K562 (cell line): ENCODE data around the gene ADRM1. TPM values are rescaled to one million over a fixed set of nuclear protein-coding genes. Genes with fewer than 3 reads are reported as not detected.

ENCODE experiments used
- ATAC-seq: fragments of 200-7000 bp; cut with Tn5 transposase; 3 replicates; pipeline ENCODE4 v1.9.1; 2020; ENCODE audit warnings: moderate library complexity
- BruUV-seq: library from RNA; stranded (reverse); fragments of 400-500 nt; replicated peaks from 2 replicates; lab custom pipeline; 2021; lab: Mats Ljungman, UMichigan
- CTCF ChIA-PET: fragments of 300-600 bp; formaldehyde crosslinking; extraction: SDS; loops from one replicate; lab custom pipeline; 2021; ENCODE audit warnings: low intra/inter-chr PET ratio; lab: Yijun Ruan, JAX
- POLR2A ChIA-PET: fragments of 300-600, 350-650 bp; sonication (Branson Sonifier 250); formaldehyde crosslinking; extraction: SDS; loops from one replicate; lab custom pipeline; 2021; ENCODE audit warnings: antibody characterized with exemption, inconsistent platforms; lab: Yijun Ruan, JAX
- DNase-seq, 4 experiments: peaks; one replicate each; pipeline versions ENCODE4 v3.0.0 to v3.0.0-alpha.2; 2011 to 2018; ENCODE audit warnings: low spot score in 3 of 4, mixed read lengths in 3 of 4; ENCODE audit errors: extremely low read depth in 1 of 4
- FAIRE-seq: peaks from 2 replicates; lab custom pipeline; 2011; peaks lifted over from hg19 to GRCh38; lab: Jason Lieb, UNC
- H2AFZ ChIP-seq: 2 replicates; pipeline ENCODE4 v1.6.0; 2011; ENCODE audit warnings: low read depth, low read length, control low read depth, inconsistent platforms
- H3K27ac ChIP-seq: fragments of 200-600 bp; 3 replicates; pipeline ENCODE4 v1.8.0; 2011; ENCODE audit warnings: low read depth, mild to moderate bottlenecking, control low read depth, inconsistent platforms, low read length, moderate library complexity, mixed read lengths; ENCODE audit errors: extremely low read depth
- H3K27me3 ChIP-seq, 2 experiments: fragments of 300-600 bp in 1 of 2; 2 replicates in 1 of 2; 3 replicates in 1 of 2; pipeline versions ENCODE4 v1.6.0 to v1.8.0; 2011; ENCODE audit warnings: inconsistent platforms in 2 of 2, low read length in 2 of 2, mild to moderate bottlenecking in 1 of 2, mixed read lengths in 1 of 2, moderate library complexity in 1 of 2; ENCODE audit not compliant: control insufficient read depth in 2 of 2, insufficient read depth in 2 of 2
- H3K36me3 ChIP-seq: fragments of 300-600 bp; 3 replicates; pipeline ENCODE4 v1.8.0; 2011; ENCODE audit warnings: mild to moderate bottlenecking, low read length, inconsistent platforms; ENCODE audit not compliant: control insufficient read depth, insufficient read depth
- H3K4me1 ChIP-seq, 2 experiments: fragments of 200-600 bp in 1 of 2; replicated peaks in 1 of 2; 2 replicates in 1 of 2; 3 replicates in 1 of 2; pipeline versions ENCODE4 v1.5.1 to v1.8.0; 2011; ENCODE audit warnings: inconsistent platforms in 2 of 2, low read length in 2 of 2, mild to moderate bottlenecking in 1 of 2, mixed read lengths in 1 of 2, moderate library complexity in 1 of 2; ENCODE audit not compliant: control insufficient read depth in 2 of 2, insufficient read depth in 2 of 2
- H3K4me2 ChIP-seq: 2 replicates; pipeline ENCODE4 v1.6.1; 2011; ENCODE audit warnings: low read length, control low read depth, inconsistent platforms, mixed read lengths; ENCODE audit not compliant: insufficient read depth
- H3K4me3 ChIP-seq: fragments of 200-600 bp; sonication (generic), shearing (Covaris generic); 2 replicates; pipeline ENCODE4 v1.5.1; 2016; ENCODE audit warnings: control low read depth, inconsistent platforms
- H3K79me2 ChIP-seq: fragments of 200-600 bp; 3 replicates; pipeline ENCODE4 v1.8.0; 2011; ENCODE audit warnings: low read length, inconsistent platforms; ENCODE audit not compliant: control insufficient read depth, insufficient read depth
- H3K9ac ChIP-seq, 2 experiments: 2 replicates each; pipeline versions ENCODE4 v1.6.0 to v1.6.1; 2011; ENCODE audit warnings: low read depth in 2 of 2, low read length in 2 of 2, control low read depth in 1 of 2, inconsistent platforms in 1 of 2, mild to moderate bottlenecking in 1 of 2, mixed read lengths in 1 of 2; ENCODE audit not compliant: insufficient read depth in 1 of 2
- H3K9me1 ChIP-seq: one replicate; pipeline ENCODE4 v1.6.0; 2011; ENCODE audit warnings: inconsistent platforms, mild to moderate bottlenecking, low read length, moderate library complexity; ENCODE audit not compliant: control insufficient read depth, insufficient read depth
- H3K9me3 ChIP-seq: replicated peaks from 2 replicates; pipeline ENCODE4 v1.5.1; 2011; ENCODE audit warnings: low read depth, low read length, inconsistent platforms; ENCODE audit not compliant: control insufficient read depth, insufficient read depth
- H4K20me1 ChIP-seq: replicated peaks from 2 replicates; pipeline ENCODE4 v1.6.1; 2011; ENCODE audit warnings: low read length, inconsistent platforms, mixed read lengths; ENCODE audit not compliant: control insufficient read depth, insufficient read depth
- CHD4 ChIP-seq: fragments of 200-600 bp; sonication (generic); IDR thresholded peaks from 3 replicates; pipeline ENCODE4 v1.6.1; 2012; ENCODE audit warnings: low read depth, mild to moderate bottlenecking, mixed read lengths, low read length, inconsistent platforms; ENCODE audit not compliant: insufficient read depth, insufficient replicate concordance, poor library complexity, severe bottlenecking
- ELF4 ChIP-seq: fragments of 450-650 bp; formaldehyde crosslinking; IDR thresholded peaks from 2 replicates; pipeline ENCODE4 v1.4.0; 2022; ENCODE audit warnings: missing genetic modification characterization
- ETV1 ChIP-seq: fragments of 450-650 bp; conservative IDR thresholded peaks from 2 replicates; pipeline ENCODE4 v1.6.1; 2016; ENCODE audit warnings: missing genetic modification characterization, control low read depth, low read depth, missing compliant biosample characterization
- MAZ ChIP-seq, 2 experiments: fragments of 450-650 bp in 1 of 2; sonication (generic) in 1 of 2; formaldehyde crosslinking; IDR thresholded peaks in 1 of 2; conservative IDR thresholded peaks in 1 of 2; 2 replicates each; pipeline versions ENCODE4 v1.4.0 to v1.5.0; 2020; ENCODE audit warnings: mild to moderate bottlenecking in 1 of 2, missing genetic modification reagents in 1 of 2
- NRF1 ChIP-seq, 2 experiments: fragments of 450-650 bp; IDR thresholded peaks in 1 of 2; conservative IDR thresholded peaks in 1 of 2; 2 replicates each; pipeline ENCODE4 v1.6.1; 2014; ENCODE audit warnings: mild to moderate bottlenecking in 2 of 2
- PHB2 ChIP-seq: fragments of 450-650 bp; IDR thresholded peaks from 2 replicates; pipeline ENCODE4 v1.6.1; 2017; ENCODE audit warnings: low read depth
- POLR2H ChIP-seq: IDR thresholded peaks from 2 replicates; pipeline ENCODE4 v1.6.1; 2016; ENCODE audit warnings: missing genetic modification characterization, low read depth, mild to moderate bottlenecking, control low read depth, missing compliant biosample characterization, moderate library complexity
- RHOXF2B ChIP-seq: fragments of 250-450 bp; sonication (Bioruptor Pico); conservative IDR thresholded peaks from 2 replicates; pipeline ENCODE4 v1.5.1; 2021
- TAF1 ChIP-seq: IDR thresholded peaks from 2 replicates; pipeline ENCODE4 v1.6.1; 2011; ENCODE audit warnings: mild to moderate bottlenecking, low read length, moderate library complexity; ENCODE audit not compliant: insufficient read depth, control insufficient read depth, severe bottlenecking; ENCODE audit errors: extremely low read depth
- TARDBP ChIP-seq: fragments of 450-650 bp; IDR thresholded peaks from 2 replicates; pipeline ENCODE4 v1.6.1; 2016
- ZBTB11 ChIP-seq, 3 experiments: fragments of 200-800 bp in 1 of 3; fragments of 250-450 bp in 1 of 3; fragments of 450-650 bp in 1 of 3; sonication (Bioruptor Pico) in 1 of 3; sonication (Bioruptor generic) in 1 of 3; formaldehyde crosslinking in 1 of 3; IDR thresholded peaks; 2 replicates each; pipeline versions ENCODE4 v1.6.1 to v1.8.0; 2016 to 2022; ENCODE audit warnings: mild to moderate bottlenecking in 2 of 3, missing genetic modification characterization in 2 of 3, missing compliant biosample characterization in 1 of 3, moderate library complexity in 1 of 3
- ZC3H11A ChIP-seq: IDR thresholded peaks from 2 replicates; pipeline ENCODE4 v1.6.1; 2012; ENCODE audit warnings: low read depth, low read length, improper control_type of control experiment
- ZNF277 ChIP-seq: fragments of 250-450 bp; sonication (Bioruptor Pico); IDR thresholded peaks from 2 replicates; pipeline ENCODE4 v1.8.0; 2022; ENCODE audit warnings: inconsistent platforms, mild to moderate bottlenecking, moderate library complexity, borderline replicate concordance
- ZNF586 ChIP-seq: fragments of 450-650 bp; formaldehyde crosslinking; conservative IDR thresholded peaks from 2 replicates; pipeline ENCODE4 v1.4.0; 2020; ENCODE audit warnings: mild to moderate bottlenecking, moderate library complexity
- WGBS: fragments of 100-300 bp; shearing (Covaris generic); methylation state at CpG from one replicate; pipeline ENCODE4 v1.1.6; 2016; ENCODE audit warnings: low coverage, mixed read lengths; ENCODE audit not compliant: insufficient coverage; ENCODE audit errors: missing lambda C conversion rate; 5-methylcytosine and 5-hydroxymethylcytosine counted together
- in situ Hi-C: fragments of 300-500 bp; cut with MboI; formaldehyde crosslinking; loops from 4 replicates; pipeline ENCODE4 v1.15.0; 2018; ENCODE audit warnings: inconsistent platforms, mixed read lengths
- intact Hi-C: fragments of 100-400 bp; cut with micrococcal nuclease; formaldehyde crosslinking; loops from 2 replicates; pipeline ENCODE4 v1.14.2; 2022
- polyA plus RNA-seq, 8 experiments: library from polyadenylated mRNA; depleted of rRNA in 4 of 8; stranded (reverse) in 5 of 8; unstranded in 3 of 8; fragments of >200 nt; fragmentation: Nextera tagmentation in 2 of 8; fragmentation: Illumina TruSeq in 1 of 8; extraction: Ambion mirVana in 2 of 8; extraction: Trizol in 1 of 8; gene quantifications; 2 replicates each; pipeline versions ENCODE4 v1.2.1 to v1.2.3, GENCODE V29; 2011 to 2014; ENCODE audit warnings: inconsistent platforms in 1 of 8, missing spikeins in 1 of 8
- total RNA-seq, 7 experiments: library from RNA; depleted of rRNA in 6 of 7; stranded (reverse); fragments of >200 nt in 6 of 7; fragmentation: Illumina TruSeq in 2 of 7; extraction: Trizol in 2 of 7; gene quantifications; 2 replicates each; pipeline versions ENCODE4 v1.2.1 to v1.2.3, GENCODE V29; 2011 to 2021; ENCODE audit warnings: low replicate concordance in 1 of 7

Gene ADRM1
- total and polyA plus RNA-seq, 9 of the 15 experiments (the other 6 are each of a cell fraction or from before 2014, with no cell fraction given) = 5.0 to 223 (median 67.4) TPM

DNA sequence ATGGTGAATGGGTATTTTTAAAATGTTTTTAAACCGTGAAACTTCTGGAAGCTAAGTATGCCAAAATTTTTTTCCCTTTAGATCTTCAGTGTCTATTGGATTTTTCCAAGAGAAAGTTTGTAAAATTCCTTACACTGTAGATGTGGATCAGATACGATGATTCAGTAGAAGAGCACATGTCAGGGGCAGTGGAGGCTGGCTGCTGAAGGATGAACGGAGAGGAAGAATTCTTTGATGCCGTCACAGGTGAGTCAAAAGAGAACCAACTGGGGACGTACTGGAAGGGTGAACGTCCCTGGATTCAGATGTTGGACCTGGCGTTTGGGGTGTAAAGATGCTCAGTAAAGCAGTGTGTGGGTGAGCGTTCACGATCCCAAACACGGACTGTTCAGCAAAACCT, 46.8 kb upstream of the ADRM1 start (continued):
- TF ChIP-seq MAZ (CRISPR knock-in tag; conservative IDR thresholded peaks at IDR 0.05 in 1 of 2, IDR thresholded peaks at IDR 0.05 in 1 of 2) (no peak), NRF1 (conservative IDR thresholded peaks at IDR 0.05 in 1 of 2, IDR thresholded peaks at IDR 0.05 in 1 of 2) (no peak), CHD4 (no peak)

DNA sequence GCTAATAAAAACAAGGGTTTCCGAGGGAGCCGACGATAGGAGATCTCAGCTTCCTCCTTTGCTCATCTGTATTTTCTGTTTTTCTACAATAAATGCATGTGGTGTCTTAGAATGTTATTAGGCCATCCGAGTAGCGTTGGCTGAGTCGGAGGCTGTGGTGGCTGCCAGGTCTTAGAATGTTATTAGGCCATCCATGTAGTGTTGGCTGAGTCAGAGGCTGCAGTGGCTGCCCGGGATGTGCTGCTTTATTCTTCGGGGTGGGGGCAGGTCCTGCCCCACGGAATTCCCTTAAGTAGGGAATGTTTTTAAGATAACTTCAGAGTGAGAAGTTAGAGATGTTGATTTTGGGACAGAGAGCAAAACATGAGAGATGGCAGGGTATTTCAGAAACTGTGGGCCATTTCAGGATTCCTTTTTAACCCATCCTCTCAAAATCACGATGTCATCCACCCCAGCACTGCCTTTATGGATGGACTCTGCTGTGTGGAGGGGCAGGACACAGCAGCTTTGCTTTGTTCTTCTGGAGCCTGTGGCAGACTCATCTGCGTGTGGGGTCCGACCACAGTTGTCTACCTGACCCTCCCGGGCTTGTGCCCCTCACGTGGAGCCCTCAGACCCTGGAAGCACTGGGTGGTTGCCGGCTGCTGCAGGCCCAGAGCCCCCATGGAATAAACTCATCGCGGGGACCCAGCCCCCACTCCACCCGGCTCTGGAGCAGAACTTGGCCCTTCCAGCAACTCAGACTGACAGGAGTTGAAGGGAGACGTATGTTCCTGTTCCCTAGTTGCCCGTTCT, 44.1 kb upstream of the ADRM1 start:
- Histone ChIP-seq H2AFZ (no peak overlapping the region), H3K27me3 (no peaks in the 10 kb centered on the region), H3K9me1 (no peaks in the 10 kb centered on the region), H3K79me2 (0 out of 3 replicates have a peak, but pooled peaks cover 6% of the 10 kb centered on the region), H3K36me3 (peaks cover 36% of the 10 kb centered on the region; the same call in 2 of the 3 replicates), H3K4me1 (peaks cover 0 to 15% of the 10 kb centered on the region in 2 experiments; a peak in 2 of 5 replicates), H3K4me3 (no peak overlapping the region), H3K4me2 (no peak overlapping the region), H3K9ac (peak overlapping the region in 1 of 2 experiments; percentile 66; a peak in 1 of 4 replicates), H3K27ac (no peak overlapping the region), H3K9me3 (no peaks in the 10 kb centered on the region), H4K20me1 (peaks cover 21% of the 10 kb centered on the region)
- WGBS = 65% methylated on average over 18 of the region's 20 CpGs
- POLR2A ChIA-PET = interaction anchor here (0.6 to 1.3 kb wide), 2 partner anchors 15 to 22 kb away, joined by 3 read pairs; no protein-coding TSS in a partner anchor
- intact Hi-C loops (no loop called here), in situ Hi-C loops (no loop called here)
- CTCF ChIA-PET = no interaction called here
- DNase-seq (no peak), FAIRE-seq (peak; percentile 40), ATAC-seq (no peak)
- BruUV-seq = no TSS peak
- TF ChIP-seq RHOXF2B (CRISPR knock-in tag) = no peak
- TF ChIP-seq TAF1 = no peak
- TF ChIP-seq ZC3H11A = no peak
- TF ChIP-seq PHB2 = no peak
- TF ChIP-seq POLR2H (tag) = no peak
- TF ChIP-seq ZNF586 = no peak
- no peak for TF ChIP-seq TARDBP
- no peak for TF ChIP-seq ZNF277 (CRISPR knock-in tag)
- TF ChIP-seq ELF4 (CRISPR knock-in tag) = no peak
- TF ChIP-seq ZBTB11 (CRISPR knock-in tag; IDR thresholded peaks at IDR 0.05) = no peak
- TF ChIP-seq ETV1 (tag) = no peak
